GM12875 (cell line): ENCODE data around the gene LRCH3.

Source experiments
- H3K4me3 ChIP-seq: one replicate; pipeline ENCODE4 v1.5.1; 2011; ENCODE audit warnings: low read depth, low read length, control low read depth
- TF ChIP-seq, protein P1 (sequence below): IDR thresholded peaks from 2 replicates; pipeline ENCODE4 v1.5.1; 2011; ENCODE audit warnings: low read depth, mild to moderate bottlenecking, control low read depth, inconsistent platforms, low read length, moderate library complexity, borderline replicate concordance; ENCODE audit not compliant: insufficient read depth

The LRCH3 gene

GRCh38 chr3:197874064-197874463, 83.0 kb downstream of the LRCH3 start:
- TF ChIP-seq, protein P1, sequence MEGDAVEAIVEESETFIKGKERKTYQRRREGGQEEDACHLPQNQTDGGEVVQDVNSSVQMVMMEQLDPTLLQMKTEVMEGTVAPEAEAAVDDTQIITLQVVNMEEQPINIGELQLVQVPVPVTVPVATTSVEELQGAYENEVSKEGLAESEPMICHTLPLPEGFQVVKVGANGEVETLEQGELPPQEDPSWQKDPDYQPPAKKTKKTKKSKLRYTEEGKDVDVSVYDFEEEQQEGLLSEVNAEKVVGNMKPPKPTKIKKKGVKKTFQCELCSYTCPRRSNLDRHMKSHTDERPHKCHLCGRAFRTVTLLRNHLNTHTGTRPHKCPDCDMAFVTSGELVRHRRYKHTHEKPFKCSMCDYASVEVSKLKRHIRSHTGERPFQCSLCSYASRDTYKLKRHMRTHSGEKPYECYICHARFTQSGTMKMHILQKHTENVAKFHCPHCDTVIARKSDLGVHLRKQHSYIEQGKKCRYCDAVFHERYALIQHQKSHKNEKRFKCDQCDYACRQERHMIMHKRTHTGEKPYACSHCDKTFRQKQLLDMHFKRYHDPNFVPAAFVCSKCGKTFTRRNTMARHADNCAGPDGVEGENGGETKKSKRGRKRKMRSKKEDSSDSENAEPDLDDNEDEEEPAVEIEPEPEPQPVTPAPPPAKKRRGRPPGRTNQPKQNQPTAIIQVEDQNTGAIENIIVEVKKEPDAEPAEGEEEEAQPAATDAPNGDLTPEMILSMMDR: no peak
- H3K4me3 ChIP-seq: no peak overlapping the region

GRCh38 chr3:197874653-197875052, 83.6 kb downstream of the LRCH3 start:
- TF ChIP-seq, protein P1: no peak
- H3K4me3 ChIP-seq: no peak overlapping the region

- H3K4me3 ChIP-seq: no peak overlapping the region
- TF ChIP-seq, protein P1: no peak
Measured at GRCh38 chr3:197877902-197878301, 86.8 kb downstream of the LRCH3 start.

DNA sequence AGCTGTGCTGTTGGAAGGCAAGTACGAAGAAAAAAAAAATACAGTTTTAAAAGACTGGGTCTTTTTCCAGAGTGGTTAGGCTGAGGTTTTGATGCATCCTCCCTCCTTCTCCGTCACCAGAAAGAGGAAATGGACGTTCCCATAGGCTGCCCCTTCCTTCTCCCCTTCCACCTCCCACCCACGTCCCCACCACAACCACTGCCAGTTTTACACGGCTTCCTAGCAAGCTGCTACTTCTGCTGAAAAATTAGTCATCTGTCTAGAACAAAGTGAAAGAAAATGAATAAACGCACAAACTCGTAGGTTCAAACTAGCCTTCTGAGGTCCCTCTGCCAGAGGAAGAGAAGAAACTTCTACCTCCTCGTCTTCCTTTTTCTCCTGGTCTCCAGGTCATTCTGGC, 87.4 kb downstream of the LRCH3 start:
- TF ChIP-seq, protein P1: no peak

GRCh38 chr3:197880491-197881269, 89.6 kb downstream of the LRCH3 start:
- H3K4me3 ChIP-seq: no peak overlapping the region
- TF ChIP-seq, protein P1: no peak

More for the DNA sequence above, 87.4 kb downstream of the LRCH3 start:
- H3K4me3 ChIP-seq: no peak overlapping the region

GRCh38 chr3:197881270-197881969, 90.4 kb downstream of the LRCH3 start:
- no peak overlapping the region for H3K4me3 ChIP-seq
- TF ChIP-seq, protein P1: no peak

DNA sequence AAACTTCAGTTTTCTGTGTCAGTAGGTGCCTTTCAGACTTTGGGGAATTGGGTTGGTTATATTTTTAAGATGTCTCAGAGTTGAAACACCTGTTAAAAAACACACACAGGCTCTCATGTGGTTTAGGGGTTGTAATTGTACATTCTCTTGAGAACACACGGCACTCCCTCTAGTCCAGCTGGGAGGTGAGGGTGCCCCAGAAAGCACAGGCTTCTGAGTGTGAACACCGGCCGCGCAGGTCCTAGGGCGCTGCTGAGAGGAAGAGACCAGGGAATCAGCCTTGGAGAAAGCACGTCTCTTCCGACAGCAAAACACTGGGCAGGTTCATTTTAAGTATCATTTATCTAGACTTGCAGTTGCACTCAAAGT, 90.9 kb downstream of the LRCH3 start:
- TF ChIP-seq, protein P1: no peak
- no peak overlapping the region for H3K4me3 ChIP-seq
